T-helper 2 cell (primary cell): Measurements from ENCODE around the gene KCNH1.
"Not testable (repeated sequence)": the region's sequence is repeated elsewhere in the genome, so short reads cannot be mapped to it uniquely, and the experiment has no call there.

ENCODE experiments used
- DNase-seq, 5 experiments: peaks; one replicate each; pipeline versions ENCODE4 v3.0.0 to v3.0.0-alpha.2; 2012 to 2022

The KCNH1 gene

DNA sequence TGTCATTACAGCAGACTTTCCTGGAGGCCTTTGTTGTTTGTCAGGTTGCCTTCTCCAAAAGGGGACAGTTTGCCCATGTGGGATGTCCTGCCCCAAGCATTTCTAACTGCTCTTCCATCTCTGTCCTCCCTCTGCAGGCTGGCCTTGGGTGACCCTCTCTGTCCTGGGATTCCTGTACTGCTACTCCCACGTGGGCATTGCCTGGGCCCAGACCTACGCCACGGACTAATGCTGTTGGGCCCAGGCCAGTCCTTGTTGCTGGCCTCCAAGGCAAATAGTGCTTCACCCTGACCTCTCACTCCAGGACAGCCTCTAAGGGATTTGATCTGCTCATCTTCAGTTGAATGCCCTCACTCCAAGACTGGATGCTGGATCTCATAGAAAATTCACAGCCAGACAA, 459.8 kb downstream of the KCNH1 start:
- no peak for DNase-seq

- no peak for DNase-seq
These were observed 464.0 kb downstream of the KCNH1 start for GRCh38 chr1:210669951-210670350.

GRCh38 chr1:210663730-210664573, 470.0 kb downstream of the KCNH1 start:
- no peak for DNase-seq

DNA sequence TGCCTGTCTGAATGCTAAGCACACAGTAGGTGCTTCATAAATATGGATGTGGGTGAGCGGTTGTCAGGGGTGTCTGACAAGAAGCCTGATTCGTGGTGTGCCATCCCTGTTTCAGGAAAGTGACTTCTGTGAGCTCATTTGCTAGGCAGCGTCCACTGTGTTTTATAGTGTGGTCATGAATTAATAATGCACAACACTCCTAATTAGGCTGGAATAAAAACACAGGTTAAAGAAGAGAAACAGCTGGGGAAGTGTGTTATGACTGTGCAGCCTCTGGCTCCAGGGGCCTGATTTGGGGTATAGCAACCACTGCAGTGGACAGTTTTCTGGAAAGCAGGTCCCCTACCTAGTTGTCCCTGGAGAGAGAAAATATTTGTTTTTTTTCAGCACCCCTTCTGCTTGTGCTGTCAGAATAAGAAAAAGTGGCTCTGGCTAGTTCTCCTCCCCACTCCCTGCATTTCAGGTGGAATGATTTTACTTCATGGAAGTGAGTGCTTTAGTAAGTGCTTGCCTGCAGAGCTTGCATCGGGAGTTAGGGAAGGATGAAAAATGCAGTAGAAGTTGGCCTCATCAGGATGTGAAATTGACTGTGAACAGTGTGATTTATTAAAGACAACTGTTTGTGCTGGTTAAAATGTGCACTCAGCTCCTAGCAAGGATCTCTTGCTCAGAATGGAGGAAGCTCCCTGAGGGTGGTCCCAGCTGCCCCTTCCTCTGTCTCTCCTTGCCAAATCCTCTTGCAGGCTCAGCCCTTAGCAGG, 471.5 kb downstream of the KCNH1 start:
- no peak for DNase-seq

GRCh38 chr1:210661520-210661919, 472.4 kb downstream of the KCNH1 start:
- DNase-seq, result not testable (repeated sequence)

- no peak for DNase-seq
These were observed 476.1 kb downstream of the KCNH1 start for GRCh38 chr1:210657806-210658205.

DNA sequence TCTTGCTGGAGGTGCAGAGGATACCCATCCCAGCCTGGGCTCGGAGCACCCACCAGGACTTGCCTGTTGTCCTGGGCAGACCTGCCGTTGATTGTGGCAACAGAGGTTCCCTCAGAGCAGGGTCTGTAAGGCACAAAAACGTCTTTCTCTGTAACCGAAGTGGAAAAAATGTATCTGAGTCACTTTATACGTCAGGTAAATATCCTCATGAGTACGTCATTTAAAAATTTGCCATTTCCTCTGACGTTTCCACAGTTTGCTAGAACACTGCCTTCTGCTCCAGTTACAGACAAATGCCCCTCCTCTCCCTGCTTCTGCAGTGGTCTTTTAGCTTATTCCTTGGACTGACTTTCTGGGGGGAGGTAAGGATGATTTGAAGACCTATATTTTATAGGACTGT, 478.4 kb downstream of the KCNH1 start:
- no peak for DNase-seq

GRCh38 chr1:210654176-210654981, 479.6 kb downstream of the KCNH1 start:
- DNase-seq, result peak in 1 of 5 experiments; percentile 58

DNA sequence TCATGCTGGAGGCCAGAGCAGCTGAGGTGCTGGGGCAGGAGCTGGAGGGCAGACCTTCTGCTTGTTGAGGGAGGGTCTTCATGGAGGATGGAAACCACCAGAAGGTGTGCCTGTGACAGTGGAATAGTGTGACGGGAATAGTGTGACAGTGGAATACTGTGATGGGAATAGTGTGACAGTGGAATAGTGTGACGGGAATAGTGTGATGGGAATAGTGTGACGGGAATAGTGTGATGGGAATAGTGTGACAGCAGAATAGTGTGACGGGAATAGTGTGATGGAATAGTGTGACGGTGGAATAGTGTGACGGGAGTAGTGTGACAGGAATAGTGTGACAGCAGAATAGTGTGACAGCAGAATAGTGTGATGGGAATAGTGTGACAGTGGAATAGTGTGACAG, 480.2 kb downstream of the KCNH1 start:
- DNase-seq, result peak in 1 of 5 experiments; percentile 50

DNA sequence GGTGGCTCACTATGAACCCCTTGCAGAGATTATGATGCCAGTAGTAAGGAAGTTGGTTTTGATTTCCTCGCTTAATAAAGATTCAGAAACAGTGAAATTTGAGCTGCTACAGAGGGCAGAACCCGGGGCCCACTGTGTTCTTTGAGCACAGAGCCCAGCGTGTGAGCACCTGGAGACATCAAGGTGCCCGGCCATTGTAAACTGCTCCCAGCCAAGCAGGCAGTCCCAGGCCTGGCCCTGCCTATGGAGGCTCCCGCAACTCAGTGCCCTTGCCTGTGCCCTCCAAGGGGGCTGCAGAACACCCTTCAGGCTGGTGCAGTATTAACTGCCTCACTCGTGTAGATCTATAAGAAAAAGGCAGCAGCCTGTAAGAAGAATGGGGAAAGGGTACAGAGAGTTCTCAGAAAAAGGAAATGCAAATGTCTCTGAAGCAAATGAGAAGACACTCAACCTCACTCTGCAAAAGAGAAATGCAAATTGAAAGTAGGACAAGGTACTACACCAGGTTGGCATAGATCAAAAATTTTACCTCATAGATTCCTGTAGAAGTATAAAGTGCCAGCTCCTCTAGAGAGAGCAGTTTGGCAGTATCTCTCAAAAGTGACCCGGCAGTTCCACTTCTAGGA, 481.5 kb downstream of the KCNH1 start:
- DNase-seq, result no peak

DNA sequence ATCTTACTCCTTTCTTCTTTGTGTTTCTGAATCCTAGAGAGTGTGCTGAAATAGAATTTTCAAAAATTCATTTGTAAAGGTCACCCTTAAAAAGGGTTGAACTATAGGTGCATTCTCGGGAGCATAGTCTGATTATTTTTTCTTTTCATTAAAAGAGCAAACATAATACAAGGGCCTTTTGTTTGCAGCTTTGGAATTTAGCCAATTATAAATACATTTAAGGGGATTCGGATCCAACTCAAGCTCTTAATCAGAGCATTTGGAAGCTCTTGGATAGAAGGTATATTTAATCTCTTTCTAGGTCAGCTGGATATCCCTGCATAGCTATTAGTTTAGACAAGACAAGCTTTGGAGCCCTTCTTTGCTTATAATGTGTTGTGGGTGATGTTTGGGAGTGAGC, 483.5 kb downstream of the KCNH1 start:
- DNase-seq, result no peak

- DNase-seq, result no peak
These were observed 485.2 kb downstream of the KCNH1 start for GRCh38 chr1:210648588-210649269.

DNA sequence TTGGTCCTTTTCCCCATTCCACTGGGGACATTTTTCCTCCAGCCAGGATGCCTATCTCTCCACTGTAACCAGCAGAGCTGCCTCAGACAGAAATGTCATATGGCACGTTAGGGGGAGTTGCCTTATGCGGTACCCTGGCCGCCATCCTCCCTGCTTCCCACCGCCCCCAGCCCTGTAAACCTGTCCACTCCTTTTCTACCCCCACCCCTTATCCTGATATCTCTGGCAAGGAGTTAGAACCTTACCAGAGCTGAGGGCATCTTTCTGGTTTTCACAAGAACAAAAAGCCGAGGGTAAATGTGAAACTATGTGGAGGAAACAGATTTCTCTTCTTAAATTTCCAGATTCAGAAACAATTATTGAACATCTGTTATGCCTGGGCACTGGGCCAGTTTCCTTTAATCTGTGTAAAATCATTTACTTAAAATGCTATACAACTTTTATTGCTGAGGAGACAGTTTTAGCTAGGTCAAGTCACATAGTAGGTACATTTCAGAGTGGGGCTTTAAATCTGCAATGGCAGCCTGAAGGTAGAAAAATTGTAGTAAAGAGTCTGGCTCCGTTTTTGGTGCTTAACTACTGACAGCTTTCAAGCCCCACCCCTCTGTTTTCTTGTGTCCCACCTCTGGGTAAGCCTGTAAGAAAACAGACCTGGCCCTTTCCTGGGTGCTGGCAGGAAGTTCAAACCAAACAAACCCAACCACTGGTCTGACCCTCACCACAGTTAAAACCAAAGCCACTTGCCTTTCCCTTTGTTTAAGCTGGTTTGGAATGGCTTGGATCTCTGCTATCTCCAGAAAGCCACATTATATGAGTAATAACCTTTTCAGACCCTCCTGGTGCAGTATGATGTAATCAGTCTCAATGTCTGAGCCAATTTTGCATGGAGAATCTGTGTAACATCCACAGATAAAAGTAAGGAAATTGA, 486.3 kb downstream of the KCNH1 start:
- peak in 1 of 5 experiments; percentile 8 for DNase-seq

- DNase-seq, result no peak
These were observed 487.7 kb downstream of the KCNH1 start for GRCh38 chr1:210646258-210646616.

DNA sequence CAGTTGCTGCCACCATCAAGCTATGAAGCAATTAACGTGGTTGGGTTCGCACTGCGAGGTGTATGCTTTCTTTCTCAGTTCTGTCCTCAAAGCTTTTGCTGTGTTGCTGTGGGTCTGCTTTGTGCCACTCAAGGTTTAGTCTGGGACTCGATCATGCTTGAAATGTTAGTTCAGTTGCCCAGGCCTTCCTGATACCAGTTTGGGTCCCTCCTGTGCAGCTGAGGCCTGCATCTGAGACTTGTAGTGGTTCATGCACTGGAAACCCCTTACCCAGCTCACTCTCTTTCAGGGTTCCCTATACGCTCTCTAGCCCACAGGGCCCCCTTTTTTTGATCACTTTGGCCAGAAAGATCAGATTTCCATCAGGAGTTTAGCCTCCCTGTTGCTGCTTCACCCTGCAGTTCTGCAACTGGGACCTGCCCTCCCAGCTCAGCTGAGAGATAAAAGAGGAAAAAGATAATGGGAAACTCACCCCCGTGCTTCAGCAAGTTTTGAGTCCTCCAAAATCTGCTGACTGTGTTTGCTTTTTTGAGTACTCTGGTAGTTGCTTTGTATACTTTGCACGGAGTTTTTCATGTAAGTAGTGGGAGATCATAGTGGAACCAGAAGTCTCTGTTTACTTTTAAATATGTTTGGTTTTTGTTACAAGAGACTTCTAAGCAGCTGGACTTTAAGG, 488.2 kb downstream of the KCNH1 start:
- DNase-seq, result no peak

GRCh38 chr1:210641582-210641981, 492.4 kb downstream of the KCNH1 start:
- no peak for DNase-seq

DNA sequence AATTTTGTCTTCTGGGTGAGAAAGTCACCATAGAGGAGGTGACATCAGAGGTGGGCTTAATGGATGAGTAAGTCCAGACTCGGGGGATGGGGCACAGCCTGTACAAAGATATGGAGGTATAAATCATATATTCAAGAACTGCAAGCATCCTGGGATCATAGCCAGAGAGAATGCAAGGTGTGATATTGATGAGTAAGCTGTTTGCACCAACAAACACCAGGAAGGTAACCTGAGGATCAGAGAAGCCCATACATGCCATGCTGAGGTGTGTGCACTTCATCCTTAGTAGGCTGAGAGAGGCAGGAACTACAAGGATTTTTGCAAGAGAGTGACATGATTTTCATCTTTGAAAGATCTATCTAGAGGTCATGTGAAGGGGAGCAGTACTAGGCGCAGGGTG, 498.8 kb downstream of the KCNH1 start:
- no peak for DNase-seq

GRCh38 chr1:210633636-210634035, 500.3 kb downstream of the KCNH1 start:
- no peak for DNase-seq

DNA sequence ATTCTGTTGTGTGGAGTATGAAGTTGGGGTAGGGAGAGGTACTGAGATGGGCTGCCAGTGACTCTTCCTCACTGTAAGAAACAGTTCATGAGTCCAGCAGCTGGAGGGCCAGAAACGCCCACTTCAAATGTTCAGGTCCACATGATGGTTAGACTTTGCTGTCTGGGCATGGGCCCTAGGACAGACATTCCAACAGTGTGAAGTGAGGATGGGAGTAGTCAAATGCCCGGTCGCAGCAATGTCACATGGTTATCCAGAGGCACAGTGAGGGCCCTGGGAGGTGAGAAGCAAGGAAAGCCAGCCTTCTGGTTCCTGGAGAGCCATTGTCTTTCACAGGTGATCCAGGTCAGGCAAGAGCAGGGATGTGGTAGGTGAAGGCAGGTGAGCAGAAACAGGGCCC, 500.8 kb downstream of the KCNH1 start:
- no peak for DNase-seq

DNA sequence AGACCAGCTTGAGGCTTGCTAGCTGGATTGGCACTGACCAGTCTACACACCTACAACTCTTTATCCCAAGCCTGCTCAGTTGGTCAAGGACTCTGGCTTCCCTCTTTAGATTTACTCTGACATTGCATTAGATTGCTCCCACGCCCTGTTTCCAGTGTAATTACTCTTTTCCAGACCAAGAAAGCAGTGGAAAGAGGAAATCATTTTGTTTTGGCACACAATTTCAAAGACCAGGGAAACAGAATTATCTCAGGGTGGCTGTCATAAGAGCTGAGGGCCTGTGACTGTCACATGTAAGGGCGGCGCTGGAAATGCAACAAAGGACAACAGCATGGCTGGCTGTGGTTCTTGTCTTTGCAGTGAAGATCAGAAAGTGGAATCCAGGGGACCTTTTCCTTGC, 502.5 kb downstream of the KCNH1 start:
- no peak for DNase-seq
